Uterus (tissue), 2 donors: ENCODE measurements around the gene CSNK2A1.

Experiments used
- POLR2A ChIP-seq, 2 donors: fragments of 450-650 bp; IDR thresholded peaks; one replicate each; pipeline ENCODE4 v1.6.1; 2016; ENCODE audit warnings: antibody characterized with exemption in 2 of 2, mild to moderate bottlenecking in 1 of 2, moderate library complexity in 1 of 2
- TF ChIP-seq, protein P1 (sequence below), 4 experiments: fragments of 200-600 bp in 2 of 4; fragments of 450-650 bp in 2 of 4; sonication (generic) in 2 of 4; IDR thresholded peaks; one replicate each; pipeline ENCODE4 v1.5.1; 2016 to 2019; ENCODE audit warnings: antibody characterized with exemption in 4 of 4, mild to moderate bottlenecking in 2 of 4, moderate library complexity in 1 of 4

GRCh38 chr20:467755-468154, 75.8 kb downstream of the CSNK2A1 start:
- no peak for TF ChIP-seq POLR2A (IDR thresholded peaks at IDR 0.05)
- TF ChIP-seq, protein P1, sequence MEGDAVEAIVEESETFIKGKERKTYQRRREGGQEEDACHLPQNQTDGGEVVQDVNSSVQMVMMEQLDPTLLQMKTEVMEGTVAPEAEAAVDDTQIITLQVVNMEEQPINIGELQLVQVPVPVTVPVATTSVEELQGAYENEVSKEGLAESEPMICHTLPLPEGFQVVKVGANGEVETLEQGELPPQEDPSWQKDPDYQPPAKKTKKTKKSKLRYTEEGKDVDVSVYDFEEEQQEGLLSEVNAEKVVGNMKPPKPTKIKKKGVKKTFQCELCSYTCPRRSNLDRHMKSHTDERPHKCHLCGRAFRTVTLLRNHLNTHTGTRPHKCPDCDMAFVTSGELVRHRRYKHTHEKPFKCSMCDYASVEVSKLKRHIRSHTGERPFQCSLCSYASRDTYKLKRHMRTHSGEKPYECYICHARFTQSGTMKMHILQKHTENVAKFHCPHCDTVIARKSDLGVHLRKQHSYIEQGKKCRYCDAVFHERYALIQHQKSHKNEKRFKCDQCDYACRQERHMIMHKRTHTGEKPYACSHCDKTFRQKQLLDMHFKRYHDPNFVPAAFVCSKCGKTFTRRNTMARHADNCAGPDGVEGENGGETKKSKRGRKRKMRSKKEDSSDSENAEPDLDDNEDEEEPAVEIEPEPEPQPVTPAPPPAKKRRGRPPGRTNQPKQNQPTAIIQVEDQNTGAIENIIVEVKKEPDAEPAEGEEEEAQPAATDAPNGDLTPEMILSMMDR (IDR thresholded peaks at IDR 0.05): no peak
